A549 (cell line): Measurements from ENCODE around the gene CCDC50. TPM values are rescaled to one million over a fixed set of nuclear protein-coding genes. Genes with fewer than 3 reads are reported as not detected.

Experiments used
- ATAC-seq, 2 experiments: fragments of 200-7000 bp in 1 of 2; fragments of >200 bp in 1 of 2; cut with Nextera tagmentation in 1 of 2; cut with Tn5 transposase in 1 of 2; 3 replicates each; pipeline versions ENCODE4 v1.8.0 to v1.9.1; 2018 to 2020; ENCODE audit warnings: mild to moderate bottlenecking in 1 of 2, moderate library complexity in 1 of 2
- CTCF ChIA-PET: fragments of 300-600 bp; sonication (Branson Sonifier 250); formaldehyde crosslinking; extraction: SDS; loops from one replicate; lab custom pipeline; 2021; ENCODE audit warnings: antibody characterized with exemption, inconsistent platforms; lab: Yijun Ruan, JAX
- POLR2A ChIA-PET: fragments of 350-600 bp; formaldehyde crosslinking; extraction: SDS; loops from one replicate; lab custom pipeline; 2021; ENCODE audit warnings: antibody characterized with exemption, inconsistent platforms; lab: Yijun Ruan, JAX
- DNase-seq, 2 experiments: peaks; one replicate each; pipeline versions ENCODE4 v3.0.0 to v3.0.0-alpha.2; 2011 to 2016; ENCODE audit warnings: low read depth in 1 of 2, low spot score in 1 of 2
- FAIRE-seq: peaks from 2 replicates; lab custom pipeline; 2011; peaks lifted over from hg19 to GRCh38; lab: Jason Lieb, UNC
- H3K27ac ChIP-seq, 2 experiments: fragments of >200 bp; sonication (Bioruptor Twin); formaldehyde crosslinking; 3 replicates each; pipeline ENCODE4 v1.5.1; 2016 to 2017
- H3K4me1 ChIP-seq: fragments of >200 bp; sonication (Bioruptor Twin); formaldehyde crosslinking; 3 replicates; pipeline ENCODE4 v1.6.1; 2016
- H3K4me2 ChIP-seq: fragments of >200 bp; sonication (Bioruptor Twin); formaldehyde crosslinking; 3 replicates; pipeline ENCODE4 v1.6.1; 2016
- H3K4me3 ChIP-seq: fragments of >200 bp; sonication (Bioruptor Twin); formaldehyde crosslinking; 3 replicates; pipeline ENCODE4 v1.5.1; 2016
- H3K9me3 ChIP-seq: fragments of >200 bp; sonication (Bioruptor Twin); formaldehyde crosslinking; 3 replicates; pipeline ENCODE4 v1.6.1; 2016
- ATOH8 ChIP-seq: fragments of 250-450 bp; sonication (Bioruptor Pico); IDR thresholded peaks from 2 replicates; pipeline ENCODE4 v1.5.0; 2020; ENCODE audit warnings: low read depth, mild to moderate bottlenecking, moderate library complexity
- CEBPB ChIP-seq, 2 experiments: fragments of >200 bp in 1 of 2; sonication (Bioruptor Twin) in 1 of 2; formaldehyde crosslinking in 1 of 2; IDR thresholded peaks; 2 replicates each; pipeline ENCODE4 v1.6.1; 2012 to 2016
- CHD2 ChIP-seq: fragments of 150-350 bp; IDR thresholded peaks from 2 replicates; pipeline ENCODE4 v1.6.1; 2014; ENCODE audit warnings: low read length; ENCODE audit not compliant: partially characterized antibody
- E2F6 ChIP-seq: IDR thresholded peaks from 2 replicates; pipeline ENCODE4 v1.6.1; 2012; ENCODE audit warnings: low read depth, borderline replicate concordance
- EHF ChIP-seq: fragments of 250-450 bp; sonication (Bioruptor Pico); IDR thresholded peaks from 2 replicates; pipeline ENCODE4 v1.5.0; 2020; ENCODE audit warnings: mild to moderate bottlenecking
- EHMT2 ChIP-seq: fragments of 200-600 bp; sonication (generic); IDR thresholded peaks from 2 replicates; pipeline ENCODE4 v1.6.1; 2016; ENCODE audit warnings: antibody characterized with exemption, low read depth, mild to moderate bottlenecking, moderate library complexity
- EP300 ChIP-seq, 2 experiments: fragments of >200 bp; sonication (Bioruptor Twin); formaldehyde crosslinking; IDR thresholded peaks; 2 replicates in 1 of 2; 3 replicates in 1 of 2; pipeline ENCODE4 v1.6.1; 2016 to 2017
- HMGXB4 ChIP-seq: fragments of 250-450 bp; sonication (Bioruptor Pico); IDR thresholded peaks from 2 replicates; pipeline ENCODE4 v1.5.0; 2021; ENCODE audit warnings: mild to moderate bottlenecking, moderate library complexity, borderline replicate concordance
- HOXB13 ChIP-seq: fragments of 250-450 bp; sonication (Bioruptor Pico); IDR thresholded peaks from 2 replicates; pipeline ENCODE4 v1.5.0; 2020; ENCODE audit warnings: low read depth, mild to moderate bottlenecking, moderate library complexity
- JUNB ChIP-seq: fragments of >200 bp; sonication (Bioruptor Twin); formaldehyde crosslinking; IDR thresholded peaks from 2 replicates; pipeline ENCODE4 v1.6.1; 2016
- KDM1A ChIP-seq: fragments of 200-600 bp; sonication (generic); IDR thresholded peaks from 2 replicates; pipeline ENCODE4 v1.6.1; 2016; ENCODE audit warnings: low read depth, mild to moderate bottlenecking
- MAX ChIP-seq: IDR thresholded peaks from 2 replicates; pipeline ENCODE4 v1.6.1; 2012
- NR3C1 ChIP-seq: fragments of >200 bp; sonication (Bioruptor Twin); formaldehyde crosslinking; IDR thresholded peaks from 3 replicates; pipeline ENCODE4 v1.6.1; 2017
- POLR2A ChIP-seq: IDR thresholded peaks from 2 replicates; pipeline ENCODE4 v1.6.1; 2012; ENCODE audit warnings: mild to moderate bottlenecking, low read length
- RARB ChIP-seq: fragments of 250-450 bp; sonication (Bioruptor Pico); IDR thresholded peaks from 2 replicates; pipeline ENCODE4 v1.8.0; 2021; ENCODE audit warnings: mild to moderate bottlenecking, moderate library complexity
- SREBF2 ChIP-seq: fragments of 450-650 bp; IDR thresholded peaks from 2 replicates; pipeline ENCODE4 v1.6.1; 2014; ENCODE audit warnings: mild to moderate bottlenecking, moderate library complexity
- TFCP2L1 ChIP-seq: fragments of 250-450 bp; sonication (Bioruptor Pico); IDR thresholded peaks from 2 replicates; pipeline ENCODE4 v1.5.0; 2021; ENCODE audit warnings: mild to moderate bottlenecking
- USF2 ChIP-seq: fragments of 450-650 bp; IDR thresholded peaks from 2 replicates; pipeline ENCODE4 v1.6.1; 2014; ENCODE audit warnings: antibody characterized with exemption
- WGBS: methylation state at CpG from one replicate; pipeline ENCODE4 v1.1.6; 2017; ENCODE audit errors: missing lambda C conversion rate; 5-methylcytosine and 5-hydroxymethylcytosine counted together
- polyA plus RNA-seq, 4 experiments: library from polyadenylated mRNA; depleted of rRNA in 3 of 4; stranded (reverse); fragments of >200 nt; fragmentation: RNase III in 1 of 4; extraction: RNeasy Plus Mini Kit Qiagen cat#74134 plus additional on column Dnase treatment in 1 of 4; gene quantifications; 2 replicates in 3 of 4; 3 replicates in 1 of 4; pipeline ENCODE4 v1.2.3, GENCODE V29; 2011 to 2017

CCDC50 gene
- polyA plus RNA-seq, 2 of the 4 experiments (the other 2 are of a cell fraction), result 20.1 to 43.8 TPM

DNA sequence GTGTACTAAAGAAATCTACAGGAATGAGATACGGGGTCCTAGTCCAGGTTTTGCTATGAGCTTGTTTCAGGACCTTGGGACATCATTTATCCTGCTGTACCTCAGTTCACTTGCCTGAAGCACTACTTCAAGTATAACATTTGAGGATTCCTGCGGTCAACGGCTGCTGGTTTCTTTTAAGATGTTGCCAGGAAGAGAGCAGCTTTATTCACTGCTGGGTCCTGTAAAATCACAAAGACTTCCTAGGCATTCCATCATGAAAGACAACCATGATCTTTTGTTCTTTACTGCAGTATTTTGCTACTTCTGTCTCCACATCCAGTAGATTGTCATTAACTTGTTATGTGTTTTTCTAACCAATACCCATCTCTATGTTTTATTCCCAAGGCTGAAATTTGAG is 70.7 kb downstream of the CCDC50 start:
- no peak for TF ChIP-seq USF2
- TF ChIP-seq SREBF2, result no peak
- no peak for TF ChIP-seq EP300 (IDR thresholded peaks at IDR 0.05)
- TF ChIP-seq E2F6, result no peak
- no peak for TF ChIP-seq HMGXB4
- TF ChIP-seq EHMT2, result no peak
- TF ChIP-seq TFCP2L1 (CRISPR knock-in tag), result no peak
- TF ChIP-seq EHF (CRISPR knock-in tag), result no peak
- TF ChIP-seq KDM1A, result no peak
- TF ChIP-seq POLR2A, result no peak
- no peak for TF ChIP-seq RARB (CRISPR knock-in tag)
- TF ChIP-seq JUNB, result no peak
- TF ChIP-seq NR3C1, result no peak
- TF ChIP-seq, all 56 proteins: peak for 0
- FAIRE-seq, result no peak
- CTCF ChIA-PET, result interaction anchor here (1.6 kb wide), 1 partner anchor 1045 kb away, joined by 4 read pairs; no protein-coding TSS in a partner anchor

DNA sequence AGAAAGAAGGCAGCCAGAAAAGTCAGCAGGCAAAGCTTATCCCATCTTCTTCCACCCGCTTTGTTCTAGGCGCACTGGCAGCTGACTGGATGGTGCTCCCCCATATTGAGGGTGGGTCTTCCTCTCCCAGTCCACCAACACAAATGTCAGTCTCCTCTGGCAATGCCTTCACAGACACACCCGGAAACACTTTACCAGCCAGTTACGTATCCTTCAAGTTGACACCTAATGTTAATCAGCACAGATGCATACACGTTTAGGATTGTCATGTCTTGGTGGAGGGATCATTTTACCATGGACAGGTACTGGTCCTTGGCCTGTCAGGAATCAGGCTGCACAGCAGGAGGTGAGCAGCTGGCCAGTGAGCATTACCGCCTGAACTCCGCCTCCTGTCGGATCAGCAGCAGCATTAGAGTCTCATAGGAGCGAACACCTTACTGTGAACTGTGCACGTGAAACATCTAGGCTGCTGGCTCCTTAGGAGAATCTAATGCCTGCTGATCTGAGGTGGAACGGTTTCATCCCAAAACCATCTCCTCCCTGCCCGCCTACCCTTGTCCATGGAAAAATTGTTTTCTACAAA is 72.7 kb downstream of the CCDC50 start:
- 83% methylated on average over 12 of the region's 12 CpGs for WGBS
- FAIRE-seq, result no peak
- ATAC-seq, result no peak
- H3K4me1 ChIP-seq, result no peaks in the 10 kb centered on the region
- POLR2A ChIA-PET, result no interaction called here
- H3K4me2 ChIP-seq, result no peak overlapping the region
- H3K4me3 ChIP-seq, result no peak overlapping the region
- no peak for DNase-seq
- no peak for TF ChIP-seq CEBPB (IDR thresholded peaks at IDR 0.05)
- no peak for TF ChIP-seq MAX
- TF ChIP-seq HOXB13, result no peak
- H3K27ac ChIP-seq, result no peak overlapping the region
- CTCF ChIA-PET, result interaction anchor here (0.8 kb wide), 1 partner anchor 523 kb away, joined by 3 read pairs; no protein-coding TSS in a partner anchor
- H3K9me3 ChIP-seq, result no peaks in the 10 kb centered on the region

More for the DNA sequence above, 70.7 kb downstream of the CCDC50 start:
- Histone ChIP-seq H3K4me1 (no peaks in the 10 kb centered on the region), H3K4me3 (no peak overlapping the region), H3K27ac (no peak overlapping the region), H3K9me3 (no peaks in the 10 kb centered on the region), H3K4me2 (no peak overlapping the region)
- no peak for DNase-seq
- no peak for ATAC-seq
- 94% methylated on average over 3 of the region's 3 CpGs for WGBS
- POLR2A ChIA-PET, result no interaction called here

DNA sequence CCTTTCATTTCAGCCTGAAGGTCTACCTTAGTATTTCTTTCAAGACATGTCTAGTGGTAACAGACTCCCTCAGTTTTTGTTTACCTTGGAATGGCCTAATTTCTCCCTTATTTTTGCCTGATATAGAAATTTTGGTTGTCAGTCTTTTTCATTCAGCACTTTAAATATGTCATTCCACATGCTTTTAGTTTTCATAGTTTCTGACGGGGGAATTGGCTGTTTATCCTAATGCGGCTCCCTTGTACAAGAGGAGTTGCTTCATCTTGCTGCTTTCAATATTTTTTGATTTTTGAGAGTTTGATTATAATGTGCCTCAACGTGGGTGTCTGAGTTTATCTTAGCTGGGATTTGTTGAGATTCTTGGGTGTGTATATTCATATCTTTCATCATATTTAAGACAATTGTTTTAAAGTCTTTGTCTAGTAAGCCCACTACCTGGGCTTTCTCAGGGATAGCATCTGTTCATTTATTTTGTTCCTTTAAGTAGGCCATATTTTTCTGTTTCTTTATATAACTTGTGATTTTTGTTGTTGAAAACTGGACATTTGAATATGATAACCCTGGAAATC is 80.7 kb downstream of the CCDC50 start:
- Histone ChIP-seq H3K4me1 (no peaks in the 10 kb centered on the region), H3K9me3 (no peaks in the 10 kb centered on the region), H3K27ac (no peak overlapping the region), H3K4me2 (no peak overlapping the region), H3K4me3 (no peak overlapping the region)
- no peak for FAIRE-seq
- 56% methylated on average over 3 of the region's 3 CpGs for WGBS
- no peak for DNase-seq
- ChIA-PET POLR2A (no interaction called here), CTCF (no interaction called here)
- ATAC-seq, result no peak
- TF ChIP-seq ATOH8, result no peak
- no peak for TF ChIP-seq CHD2
- TF ChIP-seq EP300 (IDR thresholded peaks at IDR 0.05), result no peak
